Neural crest cell (in vitro differentiated cells): Measurements from ENCODE around the gene BAD. TPM values are rescaled to one million over a fixed set of nuclear protein-coding genes. Genes with fewer than 3 reads are reported as not detected.

Experiments used
- DNase-seq: peaks from one replicate; pipeline ENCODE4 v3.0.0; 2021; ENCODE audit warnings: low read depth, mixed read lengths, low spot score
- H3K27ac Mint-ChIP-seq: one replicate; pipeline ENCODE4 v1.8.0; 2021; ENCODE audit warnings: mild to moderate bottlenecking, mixed read lengths; ENCODE audit not compliant: unreplicated experiment
- H3K27me3 Mint-ChIP-seq: 2 replicates; pipeline ENCODE4 v1.8.0; 2021; ENCODE audit warnings: low read depth, mild to moderate bottlenecking, mixed read lengths
- H3K36me3 Mint-ChIP-seq: 2 replicates; pipeline ENCODE4 v1.8.0; 2021; ENCODE audit warnings: low read depth, mild to moderate bottlenecking, mixed read lengths
- H3K4me1 Mint-ChIP-seq: 2 replicates; pipeline ENCODE4 v1.8.0; 2021; ENCODE audit warnings: mixed read lengths
- H3K4me3 Mint-ChIP-seq: one replicate; pipeline ENCODE4 v1.8.0; 2021; ENCODE audit warnings: mild to moderate bottlenecking, mixed read lengths
- H3K9me3 Mint-ChIP-seq: 2 replicates; pipeline ENCODE4 v1.8.0; 2021; ENCODE audit warnings: mixed read lengths
- CTCF ChIP-seq: fragments of 200-600 bp; sonication (generic); conservative IDR thresholded peaks from 2 replicates; pipeline ENCODE4 v1.5.0; 2021; ENCODE audit warnings: antibody characterized with exemption, mild to moderate bottlenecking
- total RNA-seq: library from RNA; stranded (reverse); gene quantifications from 2 replicates; pipeline ENCODE4 v1.2.1, GENCODE V29; 2021

The BAD gene
- total RNA-seq, 1 donor from 2014 or later, result 47.1 TPM

GRCh38 chr11:64321533-64321932 is 37.1 kb upstream of the BAD start:
- Mint-ChIP-seq H3K4me1 (peaks cover 33% of the 10 kb centered on the region), H3K4me3 (peak overlapping the region; percentile 67), H3K27ac (no peak overlapping the region), H3K27me3 (no peaks in the 10 kb centered on the region), H3K9me3 (no peaks in the 10 kb centered on the region), H3K36me3 (peaks cover 3% of the 10 kb centered on the region)
- no peak for TF ChIP-seq CTCF
- no peak for DNase-seq

GRCh38 chr11:64321026-64321425 is 36.6 kb upstream of the BAD start:
- Mint-ChIP-seq H3K27me3 (no peaks in the 10 kb centered on the region), H3K4me1 (peaks cover 36% of the 10 kb centered on the region), H3K36me3 (peaks cover 3% of the 10 kb centered on the region), H3K27ac (no peak overlapping the region), H3K9me3 (no peaks in the 10 kb centered on the region), H3K4me3 (peak overlapping the region; percentile 67)
- no peak for TF ChIP-seq CTCF
- no peak for DNase-seq

- no peak for TF ChIP-seq CTCF
- Mint-ChIP-seq H3K36me3 (peaks cover 3% of the 10 kb centered on the region), H3K27me3 (no peaks in the 10 kb centered on the region), H3K27ac (no peak overlapping the region), H3K4me3 (peak overlapping the region; percentile 67), H3K4me1 (peaks cover 36% of the 10 kb centered on the region), H3K9me3 (no peaks in the 10 kb centered on the region)
- no peak for DNase-seq
These were observed 36.1 kb upstream of the BAD start for GRCh38 chr11:64320556-64320955.

GRCh38 chr11:64318766-64319761 is 34.6 kb upstream of the BAD start:
- peak overlapping the region; percentile 90 for H3K27ac Mint-ChIP-seq
- H3K36me3 Mint-ChIP-seq, result peaks cover 3% of the 10 kb centered on the region
- H3K27me3 Mint-ChIP-seq, result no peaks in the 10 kb centered on the region
- H3K4me3 Mint-ChIP-seq, result peak overlapping the region; percentile 94
- H3K9me3 Mint-ChIP-seq, result no peaks in the 10 kb centered on the region
- H3K4me1 Mint-ChIP-seq, result peaks cover 39% of the 10 kb centered on the region
- DNase-seq, result no peak
- no peak for TF ChIP-seq CTCF

GRCh38 chr11:64317961-64318765 is 33.7 kb upstream of the BAD start, which contains the start of gene PRDX5:
Gene PRDX5, plus strand, starts transcription at chr11:64318121. Its CDS starts 95 bp downstream, at chr11:64318216.
- peaks cover 33% of the 10 kb centered on the region for H3K4me1 Mint-ChIP-seq
- peak within 1 kb of the TSS; percentile 99 for H3K27ac Mint-ChIP-seq
- no peak for TF ChIP-seq CTCF
- peaks cover 3% of the 10 kb centered on the region for H3K36me3 Mint-ChIP-seq
- peak within 1 kb of the TSS; percentile 94 for H3K4me3 Mint-ChIP-seq
- DNase-seq, result peak; percentile 86
- no peaks in the 10 kb centered on the region for H3K9me3 Mint-ChIP-seq
- no peaks in the 10 kb centered on the region for H3K27me3 Mint-ChIP-seq
